Measurements from ENCODE around the gene TAOK1. TPM values are rescaled to one million over a fixed set of nuclear protein-coding genes. Genes with fewer than 3 reads are reported as not detected.
A peak's percentile ranks its signal among the peaks of the same experiment; 100 is the strongest.

The TAOK1 gene
- total and polyA plus RNA-seq, 10 of the 15 experiments (the other 5 are each of a cell fraction or from before 2014, with no cell fraction given) = 2.0 to 27.1 (median 11.8) TPM

- TF ChIP-seq USF1 (IDR thresholded peaks at IDR 0.05; ENCODE audit: borderline replicate concordance, extremely low read length, insufficient read depth, low read depth, low read length) (peak; percentile 50), MYC (IDR thresholded peaks at IDR 0.05; ENCODE audit: insufficient read depth, insufficient read length, insufficient replicate concordance, low read length, severe bottlenecking) (peak; percentile 48), RUNX3 (IDR thresholded peaks at IDR 0.05; ENCODE audit: low read length) (0 out of 2 replicates have a peak, but pooled peaks have one; percentile 9), DPF2 (IDR thresholded peaks at IDR 0.05) (peak; percentile 39; the same call in 1 of the 2 replicates), EGR1 (IDR thresholded peaks at IDR 0.05; ENCODE audit: borderline replicate concordance in 1 of 2, low read depth in 2 of 2, low read length in 2 of 2) (peak in 1 of 2 experiments; percentile 70; a peak in 2 of 3 replicates), EED (IDR thresholded peaks at IDR 0.05; ENCODE audit: low read depth) (no peak), CTCF (IDR thresholded peaks at IDR 0.05 in 2 of 3, conservative IDR thresholded peaks at IDR 0.05 in 1 of 3; ENCODE audit: control insufficient read depth in 2 of 3, extremely low read depth in 1 of 3, insufficient read depth in 1 of 3, low read depth in 3 of 3, low read length in 3 of 3) (peak; percentile 50 to 75 (median 75)), LARP7 (IDR thresholded peaks at IDR 0.05) (peak; percentile 43; the same call in 1 of the 2 replicates), NR2C1 (IDR thresholded peaks at IDR 0.05) (peak; percentile 77), SMC3 (IDR thresholded peaks at IDR 0.05; ENCODE audit: borderline replicate concordance, low read length) (peak; percentile 25; the same call in 1 of the 2 replicates)
Measured at GRCh38 chr17:29572691-29573557, 182.8 kb downstream of the TAOK1 start (continued).

Measured in GM12878 (cell line).